Measurements from ENCODE around the gene ANKRD44.

Gene ANKRD44

GRCh38 chr2:196971574-196972279 is 338.9 kb downstream of the ANKRD44 start:
- no peak for DNase-seq

DNA sequence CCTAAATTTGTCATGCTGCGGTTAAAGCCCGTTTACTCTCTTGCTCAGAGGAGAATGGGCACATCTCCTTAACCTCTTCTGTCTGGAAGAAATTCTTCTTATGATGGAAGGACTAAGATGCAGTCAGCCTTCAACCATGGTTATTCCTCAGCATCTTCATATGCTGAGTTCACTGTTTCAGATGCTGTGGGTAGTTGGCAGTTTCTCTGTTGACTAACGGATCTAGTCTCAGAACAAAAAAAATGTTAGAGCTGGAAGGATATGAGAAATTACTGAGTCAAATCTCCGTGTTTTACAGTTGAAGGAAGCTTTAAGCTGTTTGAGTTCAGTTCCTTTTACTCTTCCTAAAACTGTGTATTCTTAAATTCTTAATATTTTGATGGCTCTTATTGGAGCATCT is 340.5 kb downstream of the ANKRD44 start:
- DNase-seq: no peak

GRCh38 chr2:196968516-196968915 is 342.1 kb downstream of the ANKRD44 start:
- DNase-seq: no peak

DNA sequence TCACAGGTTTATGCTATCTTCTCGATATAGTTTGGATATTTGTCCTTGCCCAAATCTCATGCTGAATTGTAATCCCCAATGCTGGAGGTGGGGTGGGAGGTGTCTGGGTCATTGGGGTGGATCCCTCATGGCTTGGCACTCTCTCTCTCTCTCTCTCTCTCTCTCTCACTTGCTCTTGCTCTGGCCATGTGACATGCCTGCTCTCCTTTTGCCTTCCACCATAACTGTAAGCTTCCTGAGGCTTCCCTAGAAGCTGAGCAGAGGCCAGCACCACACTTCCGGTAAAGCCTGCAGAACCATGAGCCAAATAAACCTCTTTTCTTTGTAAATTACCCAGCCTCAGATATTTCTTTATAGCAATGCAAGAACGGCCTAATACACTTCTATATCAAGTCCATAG is 342.8 kb downstream of the ANKRD44 start:
- DNase-seq: no peak

DNA sequence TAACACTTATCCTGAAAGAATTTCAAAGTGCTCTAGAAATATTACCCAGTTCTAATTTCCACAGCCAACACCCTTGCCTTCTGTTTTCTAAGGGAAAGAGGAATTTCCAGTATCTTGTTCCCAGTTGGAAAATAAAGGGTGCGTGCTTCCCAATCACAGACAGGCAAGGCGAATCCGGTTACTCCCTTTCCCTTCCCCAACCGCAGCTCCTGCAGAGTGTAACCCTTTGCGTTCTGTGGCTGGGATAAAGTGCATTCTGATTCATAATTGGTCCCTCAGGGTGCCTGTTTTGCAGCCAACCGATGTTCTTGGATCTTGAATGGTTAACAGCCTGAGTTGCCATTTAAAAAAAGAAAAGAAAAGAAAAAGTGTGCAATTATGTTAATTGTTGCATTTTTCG is 343.5 kb downstream of the ANKRD44 start:
- no peak for DNase-seq

DNA sequence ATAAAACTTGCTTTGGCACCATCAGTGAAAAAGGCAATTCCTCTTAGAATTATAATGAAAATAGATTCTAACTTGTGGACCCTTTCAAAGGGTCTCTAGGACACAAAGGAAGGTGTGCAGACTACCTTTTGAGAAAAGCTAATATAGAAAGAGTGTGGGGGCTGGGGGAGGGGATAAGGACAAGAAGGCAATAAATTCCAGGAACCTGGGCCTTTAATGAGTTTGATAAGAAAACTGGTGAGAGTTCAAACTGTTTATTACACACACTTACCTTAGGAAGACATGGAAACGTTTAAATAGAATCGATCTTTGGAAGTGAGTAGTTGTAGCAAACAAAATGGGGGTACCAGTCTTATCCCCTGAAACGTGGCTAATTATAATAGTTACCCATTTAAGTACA is 344.5 kb downstream of the ANKRD44 start:
- no peak for DNase-seq

DNA sequence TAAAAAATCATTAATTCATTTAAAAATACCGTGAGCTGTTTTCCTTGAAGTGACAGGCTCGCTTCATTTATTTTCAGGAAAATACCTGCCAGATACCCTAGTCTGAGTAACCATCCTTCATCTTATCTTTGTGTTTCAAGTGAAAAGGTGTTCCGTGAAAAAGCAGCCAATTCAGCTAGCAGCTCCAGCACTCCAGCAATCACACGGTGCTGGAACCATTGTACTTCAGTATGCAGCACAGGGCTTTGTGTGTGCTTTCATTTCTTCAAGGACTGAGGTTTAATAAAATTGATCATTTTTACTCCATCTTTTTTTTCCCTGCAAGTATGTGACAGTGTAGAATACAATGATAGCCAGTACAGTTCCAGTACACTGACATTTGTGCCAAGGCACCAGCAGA is 344.9 kb downstream of the ANKRD44 start:
- no peak for DNase-seq

DNA sequence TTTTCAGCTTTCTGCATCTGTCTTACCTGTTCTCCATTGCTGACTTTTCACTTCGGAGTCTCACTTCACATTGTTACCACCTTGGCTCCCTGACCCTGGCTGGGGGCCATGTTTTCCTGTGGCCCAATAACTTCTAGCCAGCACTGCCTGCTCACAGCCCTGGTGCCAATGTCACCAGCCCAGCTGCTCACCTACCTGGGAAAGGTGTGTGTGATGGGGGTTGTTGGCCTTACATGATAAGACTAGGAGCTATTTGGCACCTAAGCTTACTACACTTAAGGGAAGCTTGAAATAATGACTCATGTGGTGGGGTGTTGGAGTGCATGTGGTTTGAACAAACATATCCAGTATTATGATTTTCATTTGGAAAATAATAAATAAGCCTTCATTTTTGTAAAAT is 346.6 kb downstream of the ANKRD44 start:
- no peak for DNase-seq

GRCh38 chr2:196963043-196963442 is 347.5 kb downstream of the ANKRD44 start:
- no peak for DNase-seq

DNA sequence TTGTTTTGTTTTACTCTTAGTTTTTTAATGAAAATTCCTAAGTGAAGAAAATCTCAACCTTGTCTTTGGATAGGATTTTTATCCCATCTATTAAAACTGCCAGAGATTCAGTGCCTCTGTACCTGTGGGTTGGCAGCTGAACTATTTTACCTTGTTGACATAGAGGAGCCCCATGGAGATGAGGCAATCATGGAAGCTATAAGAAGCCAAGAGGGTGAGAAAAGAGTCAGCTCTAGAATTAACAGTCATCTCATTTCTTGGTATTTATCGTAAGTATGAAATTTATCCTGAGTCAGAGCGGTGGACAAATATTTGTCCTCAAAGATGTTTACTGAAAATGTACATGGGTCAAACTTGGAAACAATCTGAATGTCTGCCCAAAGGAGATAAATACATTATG is 348.3 kb downstream of the ANKRD44 start:
- DNase-seq: no peak

DNA sequence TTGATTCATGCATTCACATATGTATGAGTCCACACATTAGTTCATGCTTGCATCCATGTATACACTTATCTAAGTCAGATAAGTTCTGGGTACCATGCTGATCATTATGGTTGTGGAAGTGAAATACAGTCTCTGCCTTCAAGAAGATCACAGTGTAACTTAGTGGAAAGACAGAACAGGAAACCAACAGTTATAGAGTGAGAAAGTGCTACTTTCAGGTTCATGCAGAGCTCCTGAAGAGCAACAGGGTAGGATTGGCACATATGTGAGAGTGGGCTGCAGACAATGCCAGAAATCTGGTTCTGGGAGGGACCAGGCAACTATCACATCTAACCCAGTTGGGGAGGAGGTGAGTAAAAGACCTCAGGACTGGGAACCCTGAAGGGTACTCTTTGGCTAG is 348.7 kb downstream of the ANKRD44 start:
- DNase-seq: no peak

- no peak for DNase-seq
Observed at GRCh38 chr2:196959734-196960338, 350.7 kb downstream of the ANKRD44 start.

- DNase-seq: no peak
Observed at GRCh38 chr2:196959281-196959680, 351.3 kb downstream of the ANKRD44 start.

DNA sequence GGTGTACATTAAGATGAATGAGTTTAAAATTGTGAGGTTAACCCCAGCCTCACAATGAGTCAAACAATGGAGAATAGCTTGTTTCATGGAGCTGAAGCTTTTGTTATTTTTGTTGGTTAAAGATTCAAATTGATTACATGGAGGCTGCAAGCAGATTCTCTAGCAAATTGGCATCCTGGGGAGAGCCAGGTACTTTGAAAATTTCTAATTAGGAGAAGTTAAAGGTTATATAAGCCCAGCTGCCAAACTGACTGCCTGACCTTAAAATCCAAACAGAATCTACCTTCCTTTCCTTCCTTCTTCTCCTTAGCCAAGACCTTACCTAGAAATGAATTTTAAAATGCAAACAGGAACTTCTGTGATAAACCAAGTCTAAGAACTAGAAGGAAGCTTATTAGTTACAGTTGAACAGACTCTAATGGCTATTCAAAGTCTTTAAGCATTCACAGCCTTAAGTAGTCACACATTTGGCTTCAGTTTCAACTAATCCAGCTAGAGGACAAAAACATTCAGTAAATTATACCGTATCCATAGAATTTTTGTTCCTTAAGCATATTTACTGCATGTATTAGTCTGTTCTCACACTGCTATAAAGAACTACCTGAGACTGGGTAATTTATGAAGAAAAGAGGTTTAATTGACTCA is 352.6 kb downstream of the ANKRD44 start:
- DNase-seq: no peak

GRCh38 chr2:196957442-196957841 is 353.1 kb downstream of the ANKRD44 start:
- DNase-seq: no peak

DNA sequence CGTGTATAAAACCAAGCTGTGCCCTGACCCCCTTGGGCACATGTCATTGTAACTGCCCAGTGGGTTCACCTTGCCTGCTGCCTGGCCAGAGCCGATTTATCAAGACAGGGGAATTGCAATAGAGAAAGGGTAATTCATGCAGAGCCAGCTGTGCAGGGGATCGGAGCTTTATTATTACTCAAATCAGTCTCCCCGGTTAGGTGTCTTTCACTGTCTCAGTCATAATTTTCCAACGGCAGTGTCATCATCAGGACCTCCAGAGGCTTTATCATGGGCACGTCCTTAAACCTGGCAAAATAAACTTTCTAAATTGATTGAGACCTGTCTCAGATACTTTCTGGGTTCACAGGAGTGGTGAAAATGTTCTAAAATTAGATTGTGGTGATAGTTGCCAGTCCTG is 354.5 kb downstream of the ANKRD44 start:
- no peak for DNase-seq

DNA sequence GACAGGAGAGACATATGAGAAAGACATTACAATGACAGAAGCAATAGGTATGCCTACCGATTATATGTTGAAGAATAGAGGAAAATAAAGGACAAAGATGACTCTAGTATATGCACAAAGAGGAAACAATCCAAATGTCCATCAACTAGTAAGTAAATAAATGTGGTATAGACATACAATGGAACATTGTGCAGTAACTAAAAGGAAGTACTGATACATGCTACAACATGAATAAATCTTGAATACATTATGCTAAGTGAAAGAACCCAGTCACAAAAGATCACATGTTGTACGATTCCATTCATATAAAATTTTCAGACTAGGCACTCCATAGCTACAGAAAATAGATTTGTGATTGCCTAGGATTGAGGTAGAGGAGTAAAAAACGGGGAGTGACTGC is 355.5 kb downstream of the ANKRD44 start:
- DNase-seq: no peak

DNA sequence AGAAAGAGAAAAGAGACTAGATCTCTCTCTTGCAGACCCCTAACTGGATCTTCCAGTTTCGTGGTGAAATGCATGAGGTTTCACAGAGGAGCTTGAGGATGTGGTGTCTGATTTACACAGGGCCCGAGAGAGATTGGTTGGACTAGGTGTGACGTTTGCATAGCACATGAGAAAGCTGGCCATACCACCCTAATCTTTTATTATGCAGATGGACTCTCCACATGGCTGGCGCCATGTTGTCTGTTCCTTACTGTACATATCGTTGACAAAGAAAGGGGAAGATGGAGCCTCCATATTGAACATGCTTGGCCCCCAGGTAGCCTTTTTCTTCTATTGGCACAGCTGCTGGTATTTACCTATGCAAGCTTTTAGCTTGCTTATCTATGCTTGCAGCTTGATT is 356.6 kb downstream of the ANKRD44 start:
- DNase-seq: no peak

DNA sequence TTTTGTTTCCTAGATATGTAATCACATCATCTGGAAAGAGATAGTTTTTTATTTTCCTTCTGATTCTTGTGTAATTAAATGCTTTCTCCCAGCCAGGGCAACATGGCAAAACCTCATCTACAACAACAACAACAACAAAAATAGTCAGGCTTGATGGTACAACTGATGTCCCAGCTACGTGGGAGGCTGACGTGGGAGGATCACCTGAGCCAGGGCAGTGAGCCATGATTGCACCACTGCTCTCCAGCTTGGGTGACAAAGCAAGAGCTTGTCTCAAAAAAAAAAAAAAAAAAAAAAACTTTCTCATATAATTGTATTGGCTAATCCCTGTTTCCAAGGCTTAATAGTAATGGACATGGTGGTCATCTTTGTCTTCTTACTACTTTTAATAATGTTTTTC is 357.6 kb downstream of the ANKRD44 start:
- DNase-seq: no peak

DNA sequence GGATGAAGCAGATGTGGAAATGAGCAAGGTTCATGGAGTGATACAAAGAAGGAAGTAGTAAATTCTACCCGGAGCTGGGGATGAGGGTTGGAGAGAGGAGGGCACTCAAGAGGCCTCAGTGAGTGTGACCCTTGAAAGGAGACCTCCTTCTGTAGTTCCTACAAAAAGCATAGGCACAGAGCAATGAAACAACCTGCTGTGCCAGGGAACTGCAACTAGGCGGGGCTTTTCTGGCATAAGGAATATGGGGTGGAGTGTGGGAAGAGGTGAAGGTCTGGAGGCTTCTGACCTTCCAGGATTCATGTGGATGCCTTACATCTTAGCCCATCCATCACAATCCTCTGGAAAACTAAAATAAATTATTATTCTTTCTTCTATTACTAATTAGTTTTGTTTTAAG is 358.6 kb downstream of the ANKRD44 start:
- DNase-seq: no peak

DNA sequence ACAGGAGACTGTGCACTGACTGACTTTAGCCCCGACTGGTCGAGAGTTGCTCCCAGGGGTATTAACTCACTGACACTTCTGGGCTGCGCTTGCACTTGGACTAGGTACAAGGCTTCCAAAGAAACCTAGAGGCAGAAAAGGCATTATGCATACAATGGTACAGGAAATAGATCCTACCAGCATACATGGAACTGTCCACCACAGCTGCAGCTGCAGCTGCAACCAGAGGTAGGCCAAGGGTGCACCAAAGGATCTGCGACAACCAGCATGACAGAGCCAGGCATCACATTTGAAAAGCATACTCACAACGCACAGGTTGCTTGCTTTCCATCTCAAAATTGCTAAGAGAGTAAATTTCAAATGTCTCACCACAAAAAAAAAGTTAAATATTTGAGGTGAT is 361.5 kb downstream of the ANKRD44 start:
- no peak for DNase-seq

GRCh38 chr2:196944570-196944969 is 366.0 kb downstream of the ANKRD44 start:
- no peak for DNase-seq

GRCh38 chr2:196941398-196942078 is 369.0 kb downstream of the ANKRD44 start:
- no peak for DNase-seq

DNA sequence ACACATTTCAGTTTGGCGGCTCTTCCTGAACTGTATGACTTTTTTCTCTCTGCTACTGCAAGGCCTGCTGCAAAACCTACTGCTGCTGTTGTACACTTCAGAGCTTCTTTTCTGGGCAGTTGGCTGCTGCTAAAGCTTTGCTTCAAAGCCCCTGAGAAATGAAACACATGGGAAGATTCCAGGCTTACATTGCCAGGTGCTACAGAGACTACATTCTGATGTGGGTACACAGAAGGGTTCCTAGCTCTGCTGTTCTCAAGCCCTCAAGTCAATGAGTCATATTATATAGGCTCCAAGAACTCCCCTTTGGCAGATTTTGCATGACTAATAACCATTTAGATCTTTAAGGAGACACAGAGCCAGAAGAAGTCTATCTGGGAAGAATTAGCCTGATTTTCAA is 371.2 kb downstream of the ANKRD44 start:
- DNase-seq: no peak

Data from activated CD8-positive, alpha-beta memory T cell treated with anti-CD3 and anti-CD28 coated beads, Interleukin-2, amount 50 U/mL, for 48 hours (primary cell).